DMS79 treated with DMSO at 0.1 percent for 48 hours (cell line): ENCODE results near the gene MZT2B.
"Not testable (repeated sequence)": the region's sequence is repeated elsewhere in the genome, so short reads cannot be mapped to it uniquely, and the experiment has no call there.

Experiments used
- DNase-seq: peaks from one replicate; lab custom pipeline; 2025; lab: John Stamatoyannopoulos, UW

The MZT2B gene

GRCh38 chr2:130152816-130153595 is 29.1 kb upstream of the MZT2B start:
- no peak for DNase-seq

GRCh38 chr2:130153721-130154422 is 28.2 kb upstream of the MZT2B start:
- not testable (repeated sequence) for DNase-seq

DNA sequence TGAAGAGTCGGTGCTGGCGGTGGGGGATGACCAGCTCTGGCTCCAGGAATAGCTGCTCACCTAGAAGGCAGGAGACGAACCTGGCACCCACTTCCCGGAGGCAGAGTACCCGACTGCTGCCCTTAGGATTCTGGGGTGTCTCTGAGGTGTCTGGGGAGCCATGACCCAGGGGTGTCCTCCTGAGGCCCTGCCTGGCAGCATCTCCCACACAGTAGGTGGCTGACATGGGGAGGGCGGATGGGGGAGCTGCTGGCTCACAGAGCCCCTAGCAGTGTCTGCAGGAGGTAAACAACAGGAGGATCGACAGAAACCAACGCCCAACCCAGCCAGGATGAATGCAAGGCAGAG is 27.7 kb upstream of the MZT2B start:
- not testable (repeated sequence) for DNase-seq

GRCh38 chr2:130154773-130155765 is 27.0 kb upstream of the MZT2B start:
- no peak for DNase-seq

DNA sequence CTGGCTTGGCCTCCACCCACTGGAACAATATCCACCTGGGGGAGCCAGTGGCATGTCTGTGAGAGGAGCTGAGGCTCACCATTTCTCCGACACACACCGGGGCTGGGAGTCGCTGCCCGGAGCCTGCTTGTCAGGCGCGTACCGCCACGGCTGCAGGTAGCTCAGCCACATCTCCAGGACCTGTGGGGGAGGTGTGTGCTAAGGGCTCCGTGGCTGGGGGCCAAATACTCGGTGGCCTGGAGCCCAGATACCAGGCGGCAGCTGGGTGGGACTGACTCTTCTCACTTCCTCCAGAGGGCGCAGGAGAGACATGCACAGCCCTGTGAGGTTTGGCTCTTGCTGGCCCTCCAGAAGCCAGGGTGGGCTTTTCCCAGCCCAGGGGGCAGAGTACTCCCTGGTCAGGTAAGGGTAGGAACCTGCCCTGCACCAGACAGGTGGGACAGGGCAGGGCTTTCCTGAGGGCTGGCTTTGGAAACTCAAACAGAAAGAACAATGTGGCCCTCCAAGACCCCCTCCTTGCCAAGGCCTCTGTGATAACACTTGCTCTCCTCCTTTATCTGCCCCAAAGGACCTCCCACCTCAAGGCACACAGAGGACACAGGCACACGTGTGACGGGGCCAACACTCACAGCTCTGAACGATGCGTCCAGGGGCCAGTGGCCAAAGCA is 26.0 kb upstream of the MZT2B start:
- peak; percentile 80 for DNase-seq

- DNase-seq: no peak
Observed at GRCh38 chr2:130156624-130157004, 25.4 kb upstream of the MZT2B start.

DNA sequence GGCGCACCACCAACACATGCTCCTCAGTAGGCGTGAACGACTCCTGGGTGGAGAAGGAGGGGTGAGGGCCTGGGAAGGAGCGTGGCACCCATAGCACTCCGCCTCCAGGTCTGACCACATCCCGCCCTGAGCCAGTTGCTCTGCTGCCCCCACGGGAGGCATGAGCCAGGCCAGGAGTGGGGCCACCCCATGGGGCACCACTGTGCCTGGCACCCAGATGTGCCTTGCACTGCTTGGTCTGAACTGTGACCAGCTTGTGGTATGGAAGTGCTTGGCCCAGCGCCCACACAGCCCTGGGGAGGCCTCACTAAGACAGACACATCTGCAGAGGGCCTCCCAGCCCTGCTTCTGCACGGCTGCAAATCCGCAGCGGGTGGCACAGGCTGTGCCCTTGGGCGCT is 24.7 kb upstream of the MZT2B start:
- not testable (repeated sequence) for DNase-seq

GRCh38 chr2:130157825-130158514 is 24.1 kb upstream of the MZT2B start:
- DNase-seq: not testable (repeated sequence)

- no peak for DNase-seq
Observed at GRCh38 chr2:130158631-130159030, 23.4 kb upstream of the MZT2B start.

- not testable (repeated sequence) for DNase-seq
Observed at GRCh38 chr2:130159376-130159775, 22.7 kb upstream of the MZT2B start.

GRCh38 chr2:130160131-130160530 is 21.9 kb upstream of the MZT2B start:
- no peak for DNase-seq

DNA sequence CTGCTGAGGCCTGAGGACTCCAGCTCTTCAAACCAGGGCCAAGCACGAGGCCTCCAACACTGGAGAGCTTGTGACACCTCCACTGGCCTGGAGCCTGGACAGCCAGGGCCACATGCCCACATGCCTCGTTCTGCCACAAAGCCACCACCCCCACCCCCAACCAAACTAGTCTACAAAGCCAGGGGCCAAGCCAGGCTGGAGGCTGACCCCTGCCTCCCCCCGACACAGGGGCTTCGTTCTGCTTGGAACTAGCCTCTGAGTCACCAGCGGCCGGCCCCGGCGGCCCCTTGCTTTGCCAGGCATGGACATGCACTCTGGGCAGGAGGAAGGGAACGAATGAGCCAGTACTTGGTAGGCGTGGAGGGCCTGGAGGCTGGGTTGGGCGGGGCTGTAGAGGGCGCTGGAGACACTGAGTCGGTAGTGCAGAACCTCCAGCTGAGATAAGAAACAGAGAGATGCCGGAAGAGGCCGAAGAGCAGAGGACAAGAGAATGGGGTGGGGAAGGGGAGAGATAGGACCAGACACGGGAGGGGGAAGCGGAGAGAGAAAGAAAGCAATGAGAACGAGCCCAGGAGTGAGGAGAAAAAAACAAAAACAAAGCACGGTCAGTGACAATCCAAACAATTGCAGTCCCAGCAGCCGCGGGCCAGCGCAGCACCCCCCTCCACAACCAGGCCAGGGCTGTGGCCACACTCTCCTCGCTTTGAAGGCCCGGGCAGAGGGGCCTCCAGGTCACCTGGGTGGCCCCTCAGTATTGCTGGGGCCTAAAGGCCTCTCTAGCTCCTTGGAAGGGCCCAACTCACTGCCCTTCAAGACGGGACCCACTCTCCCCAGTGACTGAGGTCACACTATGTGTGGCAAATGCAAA is 21.0 kb upstream of the MZT2B start:
- DNase-seq: not testable (repeated sequence)

GRCh38 chr2:130162486-130162885 is 19.6 kb upstream of the MZT2B start:
- DNase-seq: not testable (repeated sequence)

DNA sequence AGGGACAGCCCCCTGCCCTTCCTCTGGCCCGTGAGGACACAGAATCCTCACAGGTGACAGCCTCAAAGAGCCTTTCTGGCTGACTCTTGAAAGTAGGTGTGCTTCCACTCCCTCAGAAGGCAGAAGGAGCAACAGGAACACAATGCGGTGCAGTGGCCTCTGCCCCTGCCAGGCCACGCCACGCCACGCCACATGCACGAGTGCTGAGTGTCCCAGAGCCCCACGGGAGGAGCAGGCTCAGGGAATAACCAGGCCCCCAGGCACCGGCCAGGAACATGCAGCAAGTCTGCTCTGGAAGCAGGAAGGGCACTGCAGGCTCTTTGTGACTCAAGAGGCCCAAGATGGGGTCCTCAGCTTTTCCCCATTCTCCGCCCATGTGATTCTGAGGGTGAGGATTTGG is 19.1 kb upstream of the MZT2B start:
- no peak for DNase-seq

DNA sequence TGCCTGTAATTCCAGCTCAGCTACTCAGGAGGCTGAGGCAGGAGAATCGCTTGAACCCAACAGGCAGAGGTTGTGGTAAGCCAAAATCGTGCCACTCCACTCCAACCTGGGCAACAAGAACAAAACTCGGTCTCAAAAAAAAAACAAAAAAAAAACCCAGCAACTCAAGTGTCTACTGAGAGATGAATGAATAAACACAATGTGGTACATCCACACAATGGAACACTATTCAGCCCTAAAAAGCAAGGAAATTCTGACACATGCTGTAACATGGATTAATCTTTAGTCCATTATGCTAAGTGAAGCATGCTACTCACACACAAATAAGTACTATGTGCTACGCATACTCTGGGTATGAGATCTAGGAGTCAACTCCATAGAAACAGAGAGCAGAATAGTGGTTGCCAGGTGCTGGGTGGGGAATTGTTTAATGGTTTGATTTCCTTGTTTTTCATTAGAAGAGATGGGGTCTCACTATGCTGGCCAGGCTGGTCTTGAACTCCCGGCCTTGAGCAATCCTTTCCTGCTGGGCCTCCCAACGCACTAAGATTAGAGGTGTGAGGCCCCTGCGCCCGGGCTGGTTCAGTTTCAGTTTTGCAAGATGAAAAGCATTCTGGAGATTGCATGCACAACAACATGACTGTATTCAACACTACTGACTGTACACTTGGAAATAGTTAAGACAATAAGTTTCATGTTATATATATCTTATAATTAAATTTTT is 16.6 kb upstream of the MZT2B start:
- DNase-seq: no peak

- DNase-seq: not testable (repeated sequence)
Observed at GRCh38 chr2:130166611-130167010, 15.5 kb upstream of the MZT2B start.

DNA sequence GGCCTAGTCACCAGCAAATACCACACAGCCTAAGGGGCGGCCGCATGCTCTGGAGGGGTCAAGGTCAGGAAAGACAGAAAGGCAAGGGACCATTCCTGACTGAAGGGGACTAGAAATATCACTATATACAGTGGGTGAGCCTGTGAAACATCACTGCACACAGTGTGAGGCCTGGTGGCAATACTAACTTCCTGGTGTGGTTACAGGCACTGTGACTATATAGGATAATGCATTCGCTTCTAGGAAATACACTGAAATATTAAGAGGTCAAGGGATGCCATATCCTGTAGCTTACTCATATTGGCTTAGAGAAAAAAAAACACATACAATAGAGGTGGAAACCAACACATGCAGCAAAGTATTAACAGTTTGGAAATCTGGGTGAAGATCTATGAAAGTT is 12.9 kb upstream of the MZT2B start:
- not testable (repeated sequence) for DNase-seq

GRCh38 chr2:130169896-130170295 is 12.2 kb upstream of the MZT2B start:
- DNase-seq: no peak

DNA sequence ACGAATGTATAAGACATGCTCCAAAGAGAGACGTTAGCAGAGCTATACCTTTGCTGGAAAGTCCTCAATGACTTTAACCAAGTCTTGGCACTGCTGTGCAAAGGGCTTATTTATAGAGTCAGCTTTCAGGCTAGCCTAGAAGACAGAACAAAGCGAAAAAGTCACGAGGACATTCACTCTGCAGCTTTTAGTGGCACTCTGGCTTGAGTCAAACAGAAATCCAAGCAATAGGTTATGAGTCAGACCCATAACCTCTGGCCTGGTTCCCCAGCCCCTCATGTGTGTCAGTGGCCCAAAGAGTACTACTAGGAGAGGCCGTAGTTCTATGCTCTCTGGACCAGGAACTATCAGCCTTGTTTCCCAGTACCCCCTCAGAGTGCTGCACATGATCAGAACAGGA is 7.2 kb upstream of the MZT2B start:
- not testable (repeated sequence) for DNase-seq
